GM12878 (cell line): ENCODE results near the gene CCDC9B. TPM values are rescaled to one million over a fixed set of nuclear protein-coding genes. Genes with fewer than 3 reads are reported as not detected.

Experiments used
- ATAC-seq: fragments of 200-7000 bp; cut with Tn5 transposase; 3 replicates; pipeline ENCODE4 v1.9.1; 2020; ENCODE audit warnings: mild to moderate bottlenecking, moderate library complexity
- BruUV-seq: library from RNA; stranded (reverse); fragments of 400-500 nt; replicated peaks from 2 replicates; lab custom pipeline; 2021; lab: Mats Ljungman, UMichigan
- CTCF ChIA-PET: fragments of 300-600 bp; sonication (Branson Sonifier 250); formaldehyde crosslinking; extraction: SDS; loops from one replicate; lab custom pipeline; 2021; ENCODE audit warnings: inconsistent platforms; lab: Yijun Ruan, JAX
- POLR2A ChIA-PET: fragments of 350-600 bp; formaldehyde crosslinking; extraction: SDS; loops from one replicate; lab custom pipeline; 2021; ENCODE audit warnings: inconsistent platforms; lab: Charles Lee
- RAD21 ChIA-PET: fragments of 300-600 bp; sonication (Branson Sonifier 250); formaldehyde crosslinking; loops from one replicate; lab custom pipeline; 2023; ENCODE audit warnings: antibody characterized with exemption; ENCODE audit not compliant: unreplicated experiment; lab: Charles Lee
- SMC1A ChIA-PET: fragments of 300-600 bp; sonication (Branson Sonifier 250); formaldehyde crosslinking; loops from one replicate; lab custom pipeline; 2023; ENCODE audit not compliant: unreplicated experiment, uncharacterized antibody; lab: Charles Lee
- DNase-seq: peaks from one replicate; pipeline ENCODE4 v3.0.0-alpha.2; 2011; ENCODE audit warnings: low read depth, low spot score
- FAIRE-seq: peaks from 3 replicates; lab custom pipeline; 2011; peaks lifted over from hg19 to GRCh38; lab: Jason Lieb, UNC
- H2AFZ ChIP-seq: 2 replicates; pipeline ENCODE4 v1.6.0; 2011; ENCODE audit warnings: low read depth, low read length, control low read depth; ENCODE audit not compliant: control insufficient read depth
- H3K27ac ChIP-seq: 2 replicates; pipeline ENCODE4 v1.5.1; 2011; ENCODE audit warnings: control low read depth; ENCODE audit not compliant: control insufficient read depth, insufficient read depth
- H3K27me3 ChIP-seq, 2 experiments: replicated peaks in 1 of 2; 2 replicates each; pipeline versions ENCODE4 v1.6.0 to v1.6.1; 2011; ENCODE audit warnings: low read length in 1 of 2; ENCODE audit not compliant: control insufficient read depth in 2 of 2, insufficient read depth in 2 of 2
- H3K36me3 ChIP-seq, 2 experiments: 2 replicates each; pipeline ENCODE4 v1.5.1; 2011; ENCODE audit warnings: low read length in 1 of 2; ENCODE audit not compliant: control insufficient read depth in 2 of 2, insufficient read depth in 2 of 2
- H3K4me1 ChIP-seq: 2 replicates; pipeline ENCODE4 v1.6.1; 2011; ENCODE audit warnings: mild to moderate bottlenecking, low read length, moderate library complexity, mixed read lengths; ENCODE audit not compliant: control insufficient read depth, insufficient read depth
- H3K4me2 ChIP-seq: 2 replicates; pipeline ENCODE4 v1.6.0; 2011; ENCODE audit warnings: control low read depth; ENCODE audit not compliant: control insufficient read depth, insufficient read depth
- H3K4me3 ChIP-seq: fragments of 200-600 bp; sonication (generic); 2 replicates; pipeline ENCODE4 v1.5.1; 2016
- H3K79me2 ChIP-seq: 2 replicates; pipeline ENCODE4 v1.6.0; 2011; ENCODE audit warnings: low read length; ENCODE audit not compliant: control insufficient read depth, insufficient read depth
- H3K9ac ChIP-seq: 2 replicates; pipeline ENCODE4 v1.8.0; 2011; ENCODE audit warnings: low read length, control low read depth, mixed read lengths; ENCODE audit not compliant: control insufficient read depth, insufficient read depth
- H3K9me3 ChIP-seq: replicated peaks from 3 replicates; pipeline ENCODE4 v1.5.1; 2011; ENCODE audit warnings: mild to moderate bottlenecking, low read length; ENCODE audit not compliant: control insufficient read depth, insufficient read depth
- H4K20me1 ChIP-seq: 2 replicates; pipeline ENCODE4 v1.6.0; 2011; ENCODE audit not compliant: control insufficient read depth, insufficient read depth
- CEBPB ChIP-seq, 2 experiments: fragments of 150-350 bp in 1 of 2; IDR thresholded peaks; 2 replicates each; pipeline ENCODE4 v1.6.1; 2012 to 2014; ENCODE audit warnings: low read depth in 2 of 2, low read length in 2 of 2, borderline replicate concordance in 1 of 2, inconsistent platforms in 1 of 2
- FOS ChIP-seq: IDR thresholded peaks from 3 replicates; pipeline ENCODE4 v1.6.1; 2011; ENCODE audit warnings: borderline replicate concordance; ENCODE audit not compliant: insufficient read length; ENCODE audit errors: extremely low read depth
- HCFC1 ChIP-seq: fragments of 150-350 bp; IDR thresholded peaks from 2 replicates; pipeline ENCODE4 v1.6.1; 2014; ENCODE audit warnings: low read length
- IKZF1 ChIP-seq: fragments of 450-650 bp; conservative IDR thresholded peaks from 2 replicates; pipeline ENCODE4 v1.6.1; 2017; ENCODE audit warnings: antibody characterized with exemption, mild to moderate bottlenecking
- LARP7 ChIP-seq: fragments of 450-650 bp; IDR thresholded peaks from 2 replicates; pipeline ENCODE4 v1.6.1; 2017; ENCODE audit warnings: mild to moderate bottlenecking
- MEF2A ChIP-seq: IDR thresholded peaks from 2 replicates; pipeline ENCODE4 v1.6.1; 2011; ENCODE audit warnings: low read depth, mild to moderate bottlenecking, low read length, moderate library complexity; ENCODE audit not compliant: insufficient read depth
- MTA3 ChIP-seq: IDR thresholded peaks from 2 replicates; pipeline ENCODE4 v1.6.1; 2012; ENCODE audit warnings: low read length, inconsistent platforms, borderline replicate concordance
- MXI1 ChIP-seq: fragments of 150-350 bp; IDR thresholded peaks from 2 replicates; pipeline ENCODE4 v1.6.1; 2011; ENCODE audit warnings: low read depth, mild to moderate bottlenecking, inconsistent platforms, low read length, improper control_type of control experiment
- RELA ChIP-seq: fragments of 450-650 bp; IDR thresholded peaks from 2 replicates; pipeline ENCODE4 v1.8.0; 2014; ENCODE audit warnings: borderline replicate concordance; ENCODE audit not compliant: partially characterized antibody
- ZNF207 ChIP-seq: fragments of 450-650 bp; IDR thresholded peaks from 2 replicates; pipeline ENCODE4 v1.6.1; 2014; ENCODE audit warnings: antibody characterized with exemption, mild to moderate bottlenecking, borderline replicate concordance
- WGBS: methylation state at CpG from one replicate; pipeline ENCODE4 v1.1.6; 2016; ENCODE audit warnings: low lambda C conversion rate; ENCODE audit not compliant: insufficient replicate concordance, insufficient coverage; ENCODE audit errors: missing lambda C conversion rate; 5-methylcytosine and 5-hydroxymethylcytosine counted together
- in situ Hi-C: fragments of 300-500 bp; cut with MboI; formaldehyde crosslinking; loops from 9 replicates; pipeline ENCODE4 v1.14.3; 2018; ENCODE audit warnings: mixed read lengths
- intact Hi-C: fragments of 100-400 bp; cut with micrococcal nuclease; formaldehyde crosslinking; loops from one replicate; pipeline ENCODE4 v1.14.2; 2022; ENCODE audit not compliant: unreplicated experiment
- polyA plus RNA-seq, 11 experiments: library from polyadenylated mRNA; depleted of rRNA in 4 of 11; unstranded in 6 of 11; stranded (reverse) in 5 of 11; fragments of >200 nt; fragmentation: Nextera tagmentation in 4 of 11; fragmentation: Illumina TruSeq in 1 of 11; extraction: Ambion mirVana in 4 of 11; extraction: Trizol in 1 of 11; gene quantifications; 1 replicate in 1 of 11; 2 replicates in 10 of 11; pipeline versions ENCODE4 v1.2.1 to v1.2.3, GENCODE V29; 2011 to 2016; ENCODE audit warnings: inconsistent platforms in 2 of 11, missing spikeins in 2 of 11, low read depth in 1 of 11
- total RNA-seq, 4 experiments: library from RNA; depleted of rRNA in 3 of 4; stranded (reverse); fragments of >200 nt in 3 of 4; fragmentation: Illumina TruSeq in 1 of 4; extraction: Trizol in 1 of 4; gene quantifications; 2 replicates each; pipeline versions ENCODE4 v1.2.1 to v1.2.3, GENCODE V29; 2013 to 2021
- TF ChIP-seq, protein P1 (sequence below): fragments of 450-650 bp; IDR thresholded peaks from 2 replicates; pipeline ENCODE4 v1.6.1; 2017; ENCODE audit warnings: borderline replicate concordance
- TF ChIP-seq, protein P2 (sequence below): fragments of 450-650 bp; IDR thresholded peaks from 2 replicates; pipeline ENCODE4 v1.6.1; 2017; ENCODE audit warnings: mild to moderate bottlenecking, low read depth, inconsistent platforms; ENCODE audit not compliant: poor library complexity, severe bottlenecking
- TF ChIP-seq, protein P3 (sequence below): fragments of 450-650 bp; conservative IDR thresholded peaks from 2 replicates; pipeline ENCODE4 v1.6.1; 2017; ENCODE audit warnings: mild to moderate bottlenecking, moderate library complexity
- TF ChIP-seq, protein P4 (sequence below): fragments of 450-650 bp; formaldehyde crosslinking; IDR thresholded peaks from 2 replicates; pipeline ENCODE4 v1.5.0; 2022; ENCODE audit warnings: mild to moderate bottlenecking, missing genetic modification characterization

CCDC9B gene
- total and polyA plus RNA-seq, 10 of the 15 experiments (the other 5 are each of a cell fraction or from before 2014, with no cell fraction given) = 0.01 to 0.08 (median 0.03) TPM; not detected in 6

DNA sequence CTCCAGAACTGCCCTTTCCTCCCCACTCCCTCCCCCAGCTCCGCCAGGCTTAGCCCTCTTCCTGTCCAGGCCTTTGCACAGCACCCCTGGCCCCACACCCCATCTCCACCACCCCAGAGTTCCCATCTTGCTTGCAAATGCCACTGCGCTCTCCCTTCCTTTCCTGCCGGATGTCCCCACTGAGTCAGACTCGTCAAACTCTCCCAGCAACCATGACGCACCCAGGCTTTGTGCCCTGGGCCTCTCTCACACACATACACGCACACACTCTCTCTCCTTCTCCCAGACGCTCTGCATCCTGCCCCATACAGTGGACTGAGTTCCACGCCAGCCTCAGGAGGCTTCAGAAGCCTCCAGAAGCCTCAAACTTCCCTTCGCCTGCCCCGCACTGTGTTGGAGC, 2.8 kb upstream of the CCDC9B start:
- POLR2A ChIA-PET = no interaction called here
- WGBS = 22% methylated on average over 9 of the region's 10 CpGs
- no peaks in the 10 kb centered on the region; a peak in 1 of 4 replicates for H3K27me3 ChIP-seq
- TF ChIP-seq, protein P1, sequence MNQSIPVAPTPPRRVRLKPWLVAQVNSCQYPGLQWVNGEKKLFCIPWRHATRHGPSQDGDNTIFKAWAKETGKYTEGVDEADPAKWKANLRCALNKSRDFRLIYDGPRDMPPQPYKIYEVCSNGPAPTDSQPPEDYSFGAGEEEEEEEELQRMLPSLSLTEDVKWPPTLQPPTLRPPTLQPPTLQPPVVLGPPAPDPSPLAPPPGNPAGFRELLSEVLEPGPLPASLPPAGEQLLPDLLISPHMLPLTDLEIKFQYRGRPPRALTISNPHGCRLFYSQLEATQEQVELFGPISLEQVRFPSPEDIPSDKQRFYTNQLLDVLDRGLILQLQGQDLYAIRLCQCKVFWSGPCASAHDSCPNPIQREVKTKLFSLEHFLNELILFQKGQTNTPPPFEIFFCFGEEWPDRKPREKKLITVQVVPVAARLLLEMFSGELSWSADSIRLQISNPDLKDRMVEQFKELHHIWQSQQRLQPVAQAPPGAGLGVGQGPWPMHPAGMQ = no peak
- TF ChIP-seq, protein P2, sequence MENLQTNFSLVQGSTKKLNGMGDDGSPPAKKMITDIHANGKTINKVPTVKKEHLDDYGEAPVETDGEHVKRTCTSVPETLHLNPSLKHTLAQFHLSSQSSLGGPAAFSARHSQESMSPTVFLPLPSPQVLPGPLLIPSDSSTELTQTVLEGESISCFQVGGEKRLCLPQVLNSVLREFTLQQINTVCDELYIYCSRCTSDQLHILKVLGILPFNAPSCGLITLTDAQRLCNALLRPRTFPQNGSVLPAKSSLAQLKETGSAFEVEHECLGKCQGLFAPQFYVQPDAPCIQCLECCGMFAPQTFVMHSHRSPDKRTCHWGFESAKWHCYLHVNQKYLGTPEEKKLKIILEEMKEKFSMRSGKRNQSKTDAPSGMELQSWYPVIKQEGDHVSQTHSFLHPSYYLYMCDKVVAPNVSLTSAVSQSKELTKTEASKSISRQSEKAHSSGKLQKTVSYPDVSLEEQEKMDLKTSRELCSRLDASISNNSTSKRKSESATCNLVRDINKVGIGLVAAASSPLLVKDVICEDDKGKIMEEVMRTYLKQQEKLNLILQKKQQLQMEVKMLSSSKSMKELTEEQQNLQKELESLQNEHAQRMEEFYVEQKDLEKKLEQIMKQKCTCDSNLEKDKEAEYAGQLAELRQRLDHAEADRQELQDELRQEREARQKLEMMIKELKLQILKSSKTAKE = no peak
- TF ChIP-seq IKZF1 (no peak), CEBPB (IDR thresholded peaks at IDR 0.05; ENCODE audit: borderline replicate concordance in 1 of 2, low read depth in 2 of 2, low read length in 2 of 2) (no peak), RELA (no peak), MXI1 (no peak), ZNF207 (no peak), HCFC1 (no peak), LARP7 (no peak), MTA3 (no peak), FOS (no peak), MEF2A (no peak)
- TF ChIP-seq, protein P3, sequence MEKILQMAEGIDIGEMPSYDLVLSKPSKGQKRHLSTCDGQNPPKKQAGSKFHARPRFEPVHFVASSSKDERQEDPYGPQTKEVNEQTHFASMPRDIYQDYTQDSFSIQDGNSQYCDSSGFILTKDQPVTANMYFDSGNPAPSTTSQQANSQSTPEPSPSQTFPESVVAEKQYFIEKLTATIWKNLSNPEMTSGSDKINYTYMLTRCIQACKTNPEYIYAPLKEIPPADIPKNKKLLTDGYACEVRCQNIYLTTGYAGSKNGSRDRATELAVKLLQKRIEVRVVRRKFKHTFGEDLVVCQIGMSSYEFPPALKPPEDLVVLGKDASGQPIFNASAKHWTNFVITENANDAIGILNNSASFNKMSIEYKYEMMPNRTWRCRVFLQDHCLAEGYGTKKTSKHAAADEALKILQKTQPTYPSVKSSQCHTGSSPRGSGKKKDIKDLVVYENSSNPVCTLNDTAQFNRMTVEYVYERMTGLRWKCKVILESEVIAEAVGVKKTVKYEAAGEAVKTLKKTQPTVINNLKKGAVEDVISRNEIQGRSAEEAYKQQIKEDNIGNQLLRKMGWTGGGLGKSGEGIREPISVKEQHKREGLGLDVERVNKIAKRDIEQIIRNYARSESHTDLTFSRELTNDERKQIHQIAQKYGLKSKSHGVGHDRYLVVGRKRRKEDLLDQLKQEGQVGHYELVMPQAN = no peak
- TF ChIP-seq, protein P4, sequence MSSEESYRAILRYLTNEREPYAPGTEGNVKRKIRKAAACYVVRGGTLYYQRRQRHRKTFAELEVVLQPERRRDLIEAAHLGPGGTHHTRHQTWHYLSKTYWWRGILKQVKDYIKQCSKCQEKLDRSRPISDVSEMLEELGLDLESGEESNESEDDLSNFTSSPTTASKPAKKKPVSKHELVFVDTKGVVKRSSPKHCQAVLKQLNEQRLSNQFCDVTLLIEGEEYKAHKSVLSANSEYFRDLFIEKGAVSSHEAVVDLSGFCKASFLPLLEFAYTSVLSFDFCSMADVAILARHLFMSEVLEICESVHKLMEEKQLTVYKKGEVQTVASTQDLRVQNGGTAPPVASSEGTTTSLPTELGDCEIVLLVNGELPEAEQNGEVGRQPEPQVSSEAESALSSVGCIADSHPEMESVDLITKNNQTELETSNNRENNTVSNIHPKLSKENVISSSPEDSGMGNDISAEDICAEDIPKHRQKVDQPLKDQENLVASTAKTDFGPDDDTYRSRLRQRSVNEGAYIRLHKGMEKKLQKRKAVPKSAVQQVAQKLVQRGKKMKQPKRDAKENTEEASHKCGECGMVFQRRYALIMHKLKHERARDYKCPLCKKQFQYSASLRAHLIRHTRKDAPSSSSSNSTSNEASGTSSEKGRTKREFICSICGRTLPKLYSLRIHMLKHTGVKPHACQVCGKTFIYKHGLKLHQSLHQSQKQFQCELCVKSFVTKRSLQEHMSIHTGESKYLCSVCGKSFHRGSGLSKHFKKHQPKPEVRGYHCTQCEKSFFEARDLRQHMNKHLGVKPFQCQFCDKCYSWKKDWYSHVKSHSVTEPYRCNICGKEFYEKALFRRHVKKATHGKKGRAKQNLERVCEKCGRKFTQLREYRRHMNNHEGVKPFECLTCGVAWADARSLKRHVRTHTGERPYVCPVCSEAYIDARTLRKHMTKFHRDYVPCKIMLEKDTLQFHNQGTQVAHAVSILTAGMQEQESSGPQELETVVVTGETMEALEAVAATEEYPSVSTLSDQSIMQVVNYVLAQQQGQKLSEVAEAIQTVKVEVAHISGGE (CRISPR knock-in tag) = no peak

More for the DNA sequence above, 2.8 kb upstream of the CCDC9B start:
- Histone ChIP-seq H3K4me2 (no peak overlapping the region), H3K79me2 (no peaks in the 10 kb centered on the region), H3K36me3 (no peaks in the 10 kb centered on the region), H2AFZ (no peak overlapping the region), H3K27ac (no peak overlapping the region), H3K4me1 (no peaks in the 10 kb centered on the region), H3K9ac (no peak overlapping the region), H3K4me3 (no peak overlapping the region), H3K9me3 (no peaks in the 10 kb centered on the region), H4K20me1 (no peaks in the 10 kb centered on the region)
- no peak for FAIRE-seq
- ChIA-PET CTCF (interaction anchor here (0.8 to 13.7 kb wide), 16 partner anchors 9 to 177 kb away, joined by 3 to 336 read pairs (median 6); partner anchors contain the start of genes INAFM2, IVD and PLCB2), RAD21 (interaction anchor here (0.8 to 3.4 kb wide), 5 partner anchors 18 to 126 kb away, joined by 3 to 17 read pairs (median 4); no protein-coding TSS in a partner anchor), SMC1A (interaction anchor here (0.6 to 1.5 kb wide), 5 partner anchors 23 to 207 kb away, joined by 3 to 7 read pairs (median 3); no protein-coding TSS in a partner anchor)
- in situ Hi-C loops (no loop called here), intact Hi-C loops (loop anchor here (10.0 kb wide), 1 partner anchor 161 kb away; no protein-coding TSS in a partner anchor)
- DNase-seq = no peak
- BruUV-seq = no TSS peak
- ATAC-seq = no peak
